Keratinocyte (primary cell): ENCODE data around the gene TARBP2. TPM values are rescaled to one million over a fixed set of nuclear protein-coding genes. Genes with fewer than 3 reads are reported as not detected.

Experiments used
- DNase-seq: peaks from one replicate; pipeline ENCODE4 v3.0.0-alpha.2; 2011; ENCODE audit warnings: low read depth, missing footprints, low spot score
- FAIRE-seq: peaks from 2 replicates; lab custom pipeline; 2011; peaks lifted over from hg19 to GRCh38; lab: Jason Lieb, UNC
- H2AFZ ChIP-seq: 2 replicates; pipeline ENCODE4 v1.6.0; 2012; ENCODE audit warnings: low read length, control low read depth, inconsistent platforms; ENCODE audit not compliant: control insufficient read depth
- H3K27ac ChIP-seq: 2 replicates; pipeline ENCODE4 v1.5.1; 2011; ENCODE audit warnings: low read length; ENCODE audit not compliant: control insufficient read depth, insufficient read depth
- H3K27me3 ChIP-seq: 3 replicates; pipeline ENCODE4 v1.6.0; 2011; ENCODE audit warnings: low read length; ENCODE audit not compliant: control insufficient read depth, insufficient read depth; ENCODE audit errors: extremely low read depth
- H3K36me3 ChIP-seq, 2 experiments: 2 replicates in 1 of 2; 3 replicates in 1 of 2; pipeline ENCODE4 v1.5.1; 2011; ENCODE audit warnings: low read length in 2 of 2, mild to moderate bottlenecking in 1 of 2; ENCODE audit not compliant: control insufficient read depth in 2 of 2, insufficient read depth in 2 of 2; ENCODE audit errors: extremely low read depth in 1 of 2
- H3K4me1 ChIP-seq: 3 replicates; pipeline ENCODE4 v1.5.1; 2011; ENCODE audit warnings: low read length; ENCODE audit not compliant: control insufficient read depth, insufficient read depth; ENCODE audit errors: extremely low read depth
- H3K4me2 ChIP-seq: 3 replicates; pipeline ENCODE4 v1.6.0; 2011; ENCODE audit warnings: low read depth, low read length; ENCODE audit not compliant: control insufficient read depth, insufficient read depth; ENCODE audit errors: extremely low read depth
- H3K4me3 ChIP-seq, 3 experiments: fragments of 200-600 bp in 1 of 3; sonication (generic) in 1 of 3; 2 replicates in 2 of 3; 3 replicates in 1 of 3; pipeline ENCODE4 v1.5.1; 2011 to 2016; ENCODE audit warnings: low read length in 3 of 3, mild to moderate bottlenecking in 3 of 3, control low read depth in 2 of 3, inconsistent platforms in 1 of 3, low read depth in 1 of 3, mixed read lengths in 1 of 3, mixed run types in 1 of 3, moderate library complexity in 1 of 3; ENCODE audit not compliant: control insufficient read depth in 2 of 3, insufficient read depth in 2 of 3; ENCODE audit errors: extremely low read depth in 1 of 3
- H3K79me2 ChIP-seq: 2 replicates; pipeline ENCODE4 v1.6.0; 2012; ENCODE audit warnings: low read length; ENCODE audit not compliant: control insufficient read depth, insufficient read depth
- H3K9ac ChIP-seq: 3 replicates; pipeline ENCODE4 v1.6.0; 2011; ENCODE audit warnings: low read length; ENCODE audit not compliant: control insufficient read depth, insufficient read depth; ENCODE audit errors: extremely low read depth
- H3K9me1 ChIP-seq: 3 replicates; pipeline ENCODE4 v1.6.0; 2011; ENCODE audit warnings: low read length; ENCODE audit not compliant: control insufficient read depth, insufficient read depth; ENCODE audit errors: extremely low read depth
- H3K9me3 ChIP-seq: 2 replicates; pipeline ENCODE4 v1.5.1; 2012; ENCODE audit warnings: low read depth, low read length; ENCODE audit not compliant: control insufficient read depth
- H4K20me1 ChIP-seq: 3 replicates; pipeline ENCODE4 v1.6.0; 2011; ENCODE audit warnings: low read length; ENCODE audit not compliant: control insufficient read depth, insufficient read depth; ENCODE audit errors: extremely low read depth
- EZH2 ChIP-seq: IDR thresholded peaks from one replicate; pipeline ENCODE4 v1.6.1; 2012; ENCODE audit warnings: inconsistent platforms, mild to moderate bottlenecking, low read length, moderate library complexity
- dilution Hi-C: fragments of 300-500 bp; cut with MboI; formaldehyde crosslinking; loops from one replicate; pipeline ENCODE4 v1.7.0; 2020; ENCODE audit warnings: low sequenced_read_pairs; ENCODE audit not compliant: extremely low pct_ligation_motif_present
- polyA plus RNA-seq, 5 experiments: library from polyadenylated mRNA; depleted of rRNA in 3 of 5; stranded (reverse) in 3 of 5; stranded (forward) in 1 of 5; unstranded in 1 of 5; fragments of >200 nt; gene quantifications; 1 replicate in 1 of 5; 2 replicates in 3 of 5; 3 replicates in 1 of 5; pipeline versions ENCODE4 v1.2.1 to v1.2.3, GENCODE V29; 2011 to 2012; ENCODE audit warnings: missing spikeins in 2 of 5, low read depth in 1 of 5, low replicate concordance in 1 of 5
- TF ChIP-seq, protein P1 (sequence below), 3 experiments: IDR thresholded peaks in 1 of 3; conservative IDR thresholded peaks in 1 of 3; optimal IDR thresholded peaks in 1 of 3; 2 replicates in 2 of 3; 3 replicates in 1 of 3; pipeline versions ENCODE3 to v1.5.1; 2011; ENCODE audit warnings: low read length in 3 of 3, mild to moderate bottlenecking in 3 of 3, moderate library complexity in 2 of 3, control low read depth in 1 of 3, inconsistent platforms in 1 of 3; ENCODE audit not compliant: insufficient read depth in 2 of 3; ENCODE audit errors: extremely low read depth in 1 of 3

The TARBP2 gene
- polyA plus RNA-seq, 1 donor (not counting 4 experiments of a cell fraction or from before 2014, with no cell fraction given) = 21.0 TPM

DNA sequence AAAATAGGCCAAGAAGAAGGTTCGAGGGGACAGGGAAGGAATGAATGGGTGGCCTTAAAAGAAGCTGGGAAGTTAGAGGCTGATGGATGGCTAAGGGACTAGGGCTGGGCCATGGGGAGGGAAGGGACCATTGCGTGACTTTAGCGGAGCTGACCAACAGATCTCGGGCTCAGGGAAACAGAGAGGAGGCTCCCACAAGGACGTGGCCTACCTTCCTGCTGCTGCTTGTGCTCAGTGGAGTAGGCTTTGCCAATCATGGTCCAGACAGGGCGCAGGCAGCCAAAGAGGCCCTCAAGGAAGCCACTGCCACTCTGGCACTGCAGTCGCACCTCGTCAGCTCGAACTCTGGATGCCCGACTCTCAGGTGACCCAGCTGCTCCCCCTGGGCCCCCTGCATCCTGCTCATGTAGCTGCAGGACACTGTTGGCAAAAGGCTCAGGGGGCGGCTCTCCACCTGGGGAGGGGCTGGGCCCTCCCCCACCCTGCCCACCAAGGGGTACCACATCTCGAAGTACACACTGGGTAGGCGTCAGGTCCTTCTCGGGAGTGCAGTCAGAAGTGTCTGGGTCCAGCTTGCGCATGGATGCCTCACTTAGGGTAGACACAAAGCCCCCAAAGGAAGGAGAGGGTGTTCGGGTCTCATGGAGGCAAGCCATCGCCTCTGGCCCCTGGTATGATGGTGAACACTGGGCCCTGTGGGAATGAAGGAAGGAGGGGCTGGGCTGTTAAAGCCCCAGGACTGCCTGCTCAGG lies 14.2 kb upstream of the TARBP2 start:
- Histone ChIP-seq H3K36me3 (peaks cover 12 to 23% of the 10 kb centered on the region in 2 experiments), H3K4me3 (no peak overlapping the region), H3K27me3 (no peaks in the 10 kb centered on the region), H3K9me3 (no peaks in the 10 kb centered on the region), H3K9me1 (no peaks in the 10 kb centered on the region), H3K79me2 (no peaks in the 10 kb centered on the region), H3K4me2 (no peak overlapping the region), H3K9ac (no peak overlapping the region), H3K4me1 (peaks cover 15% of the 10 kb centered on the region), H4K20me1 (peaks cover 5% of the 10 kb centered on the region), H2AFZ (no peak overlapping the region), H3K27ac (no peak overlapping the region)
- TF ChIP-seq, protein P1, sequence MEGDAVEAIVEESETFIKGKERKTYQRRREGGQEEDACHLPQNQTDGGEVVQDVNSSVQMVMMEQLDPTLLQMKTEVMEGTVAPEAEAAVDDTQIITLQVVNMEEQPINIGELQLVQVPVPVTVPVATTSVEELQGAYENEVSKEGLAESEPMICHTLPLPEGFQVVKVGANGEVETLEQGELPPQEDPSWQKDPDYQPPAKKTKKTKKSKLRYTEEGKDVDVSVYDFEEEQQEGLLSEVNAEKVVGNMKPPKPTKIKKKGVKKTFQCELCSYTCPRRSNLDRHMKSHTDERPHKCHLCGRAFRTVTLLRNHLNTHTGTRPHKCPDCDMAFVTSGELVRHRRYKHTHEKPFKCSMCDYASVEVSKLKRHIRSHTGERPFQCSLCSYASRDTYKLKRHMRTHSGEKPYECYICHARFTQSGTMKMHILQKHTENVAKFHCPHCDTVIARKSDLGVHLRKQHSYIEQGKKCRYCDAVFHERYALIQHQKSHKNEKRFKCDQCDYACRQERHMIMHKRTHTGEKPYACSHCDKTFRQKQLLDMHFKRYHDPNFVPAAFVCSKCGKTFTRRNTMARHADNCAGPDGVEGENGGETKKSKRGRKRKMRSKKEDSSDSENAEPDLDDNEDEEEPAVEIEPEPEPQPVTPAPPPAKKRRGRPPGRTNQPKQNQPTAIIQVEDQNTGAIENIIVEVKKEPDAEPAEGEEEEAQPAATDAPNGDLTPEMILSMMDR (optimal IDR thresholded peaks at IDR 0.05 in 1 of 3, IDR thresholded peaks at IDR 0.05 in 1 of 3, conservative IDR thresholded peaks at IDR 0.05 in 1 of 3; ENCODE audit: extremely low read depth in 1 of 3, insufficient read depth in 2 of 3, low read length in 3 of 3) = no peak
- no peak for TF ChIP-seq EZH2
- FAIRE-seq (no peak), DNase-seq (no peak)
- dilution Hi-C loops = no loop called here

DNA sequence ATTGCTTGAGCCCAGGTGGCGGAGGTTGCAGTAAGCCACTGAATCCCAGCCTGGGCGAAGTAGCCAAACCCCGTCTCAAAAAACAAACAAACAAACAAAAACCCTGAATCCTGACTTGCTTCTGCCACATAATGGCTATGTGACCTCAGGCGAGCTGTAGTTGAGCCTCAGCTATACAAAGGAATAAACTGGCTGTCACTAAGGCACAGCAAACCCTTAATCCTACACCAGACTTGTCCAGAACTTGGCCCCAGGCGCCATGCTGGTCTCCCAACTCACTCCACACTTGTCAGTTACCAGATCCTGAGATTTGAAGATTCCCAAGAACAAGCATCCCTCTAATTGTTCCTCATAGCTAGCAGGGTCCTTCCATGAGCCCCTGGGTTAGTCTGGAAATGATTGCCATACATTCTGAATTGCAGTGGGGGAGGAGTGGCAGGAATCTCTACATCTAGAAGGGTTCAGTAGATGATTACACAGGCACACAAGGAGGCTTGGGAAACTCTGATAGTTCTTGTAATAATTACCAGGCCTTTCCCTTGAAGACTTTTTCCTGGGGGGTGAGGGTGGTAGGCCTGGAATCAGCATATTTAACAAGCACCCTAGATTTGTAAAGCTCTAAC lies 11.7 kb upstream of the TARBP2 start:
- H2AFZ ChIP-seq = no peak overlapping the region
- dilution Hi-C loops = no loop called here
- no peak overlapping the region for H3K4me3 ChIP-seq
- H3K79me2 ChIP-seq = no peaks in the 10 kb centered on the region
- peaks cover 9% of the 10 kb centered on the region for H3K4me1 ChIP-seq
- H3K9ac ChIP-seq = no peak overlapping the region
- no peaks in the 10 kb centered on the region for H3K27me3 ChIP-seq
- no peaks in the 10 kb centered on the region for H3K9me1 ChIP-seq
- TF ChIP-seq, protein P1 (optimal IDR thresholded peaks at IDR 0.05 in 1 of 3, IDR thresholded peaks at IDR 0.05 in 1 of 3, conservative IDR thresholded peaks at IDR 0.05 in 1 of 3; ENCODE audit: extremely low read depth in 1 of 3, insufficient read depth in 2 of 3, low read length in 3 of 3) = no peak
- no peak overlapping the region for H3K27ac ChIP-seq
- H3K36me3 ChIP-seq = peaks cover 7 to 10% of the 10 kb centered on the region in 2 experiments
- H4K20me1 ChIP-seq = no peaks in the 10 kb centered on the region
- no peaks in the 10 kb centered on the region for H3K9me3 ChIP-seq
- H3K4me2 ChIP-seq = no peak overlapping the region
- DNase-seq (no peak), FAIRE-seq (no peak)
